IPS DF 6.9 (cell line): ENCODE results near the gene CBL.

Experiments
- DNase-seq: peaks from one replicate; pipeline ENCODE4 v3.0.0-alpha.2; 2013; ENCODE audit warnings: low read depth, low spot score
- H3K27ac ChIP-seq: one replicate; pipeline ENCODE4 v1.5.1; 2013; ENCODE audit warnings: low read length, control low read depth
- H3K27me3 ChIP-seq: 2 replicates; pipeline ENCODE4 v1.6.1; 2013; ENCODE audit warnings: mild to moderate bottlenecking, low read length; ENCODE audit not compliant: control insufficient read depth, insufficient read depth
- H3K36me3 ChIP-seq: 2 replicates; pipeline ENCODE4 v1.6.1; 2013; ENCODE audit warnings: low read length; ENCODE audit not compliant: control insufficient read depth, insufficient read depth
- H3K4me1 ChIP-seq: 2 replicates; pipeline ENCODE4 v1.6.1; 2013; ENCODE audit warnings: low read length; ENCODE audit not compliant: control insufficient read depth, insufficient read depth
- H3K4me3 ChIP-seq: 2 replicates; pipeline ENCODE4 v1.5.1; 2013; ENCODE audit warnings: mild to moderate bottlenecking, low read length
- H3K9me3 ChIP-seq: 2 replicates; pipeline ENCODE4 v1.6.1; 2013; ENCODE audit warnings: low read length, inconsistent platforms; ENCODE audit not compliant: control insufficient read depth, insufficient read depth
- WGBS: extraction: QIAGEN DNeasy Blood & Tissue Kit; methylation state at CpG from one replicate; pipeline ENCODE4 v1.1.7; 2013; ENCODE audit warnings: mixed read lengths, missing lambda C conversion rate; ENCODE audit not compliant: insufficient read length, insufficient coverage; 5-methylcytosine and 5-hydroxymethylcytosine counted together

The CBL gene

DNA sequence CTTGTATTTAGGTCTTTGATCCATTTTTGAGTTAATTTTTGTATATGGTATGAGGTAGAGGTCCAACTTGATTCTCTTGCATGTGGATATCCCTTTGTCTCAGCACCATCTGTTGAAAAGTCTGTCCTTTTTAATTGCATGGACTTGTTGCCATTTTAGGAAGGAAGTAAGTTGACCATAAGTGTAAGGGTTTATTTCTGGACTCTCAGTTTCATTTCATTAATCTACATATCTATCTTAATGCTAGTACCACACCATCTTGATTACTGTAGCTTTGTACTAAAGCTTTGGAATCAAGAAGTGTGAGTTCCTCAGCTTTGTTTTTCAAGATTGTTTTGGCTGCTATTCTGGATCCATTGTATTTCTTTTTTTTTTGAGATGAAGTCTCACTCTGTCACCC, 31.4 kb downstream of the CBL start:
- Histone ChIP-seq H3K9me3 (no peaks in the 10 kb centered on the region), H3K4me3 (no peak overlapping the region), H3K4me1 (no peaks in the 10 kb centered on the region), H3K27ac (no peak overlapping the region), H3K36me3 (no peaks in the 10 kb centered on the region), H3K27me3 (no peaks in the 10 kb centered on the region)
- no peak for DNase-seq

DNA sequence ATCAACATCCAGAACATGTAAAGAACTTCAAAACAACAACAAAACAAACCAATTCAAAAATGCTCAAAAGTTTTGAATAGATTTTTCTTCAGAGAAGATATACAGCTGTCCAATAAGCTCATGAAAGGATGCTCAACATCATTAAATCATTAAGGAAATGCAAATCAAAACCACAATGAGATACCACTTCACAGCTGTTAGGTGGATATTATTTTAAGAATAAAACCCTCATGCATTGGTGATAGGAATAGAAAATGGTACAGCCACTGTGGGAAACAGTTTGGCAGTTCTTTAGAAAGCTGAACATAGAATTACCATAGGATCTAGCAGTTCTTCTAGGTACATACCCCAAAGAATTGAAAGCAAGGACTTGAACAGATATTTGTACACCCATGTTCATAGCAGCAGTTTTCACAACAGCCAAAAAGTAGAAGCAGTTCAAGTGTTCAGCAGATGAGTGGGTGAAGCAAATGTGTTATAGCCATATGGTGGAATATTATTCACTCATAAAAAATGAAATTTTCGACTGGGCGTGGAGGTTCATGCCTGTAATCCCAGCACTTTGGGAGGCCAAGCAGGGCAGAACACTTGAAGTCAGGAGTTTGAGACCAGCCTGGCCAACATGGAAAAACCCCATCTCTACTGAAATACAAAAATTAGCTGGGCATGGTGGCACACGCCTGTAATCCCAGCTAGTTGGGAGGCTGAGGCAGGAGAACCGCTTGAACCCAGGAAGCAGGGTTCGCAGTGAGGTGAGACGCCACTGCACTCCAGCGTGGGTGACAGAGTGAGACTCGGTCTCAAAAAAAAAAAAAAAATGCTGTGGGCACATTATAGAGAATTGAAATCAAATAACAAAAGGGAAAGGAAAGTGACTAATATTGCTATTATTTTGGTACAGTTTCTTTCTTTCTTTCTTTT, 42.9 kb downstream of the CBL start:
- no CpG with 5 or more reads among the region's 8 CpGs for WGBS
- H3K27ac ChIP-seq, result no peak overlapping the region

DNA sequence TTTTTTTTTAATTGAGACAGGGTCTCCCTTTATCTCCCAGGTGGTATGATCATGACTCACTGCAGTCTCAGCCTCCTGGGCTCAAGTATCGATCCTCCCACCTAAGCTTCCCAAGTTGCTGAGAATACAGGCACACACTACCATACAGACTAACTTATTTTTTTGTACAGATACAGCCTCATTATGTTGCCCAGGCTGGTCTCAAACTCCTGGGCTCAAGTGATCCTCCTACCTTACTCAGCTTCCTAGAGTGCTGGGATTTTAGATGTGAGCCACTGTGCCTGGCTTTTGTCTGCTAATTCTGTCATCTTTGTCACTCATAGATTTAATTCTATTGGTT, 43.5 kb downstream of the CBL start:
- H3K27ac ChIP-seq, result no peak overlapping the region
- H3K4me1 ChIP-seq, result no peaks in the 10 kb centered on the region
- WGBS, result no CpG with 5 or more reads among the region's 1 CpG
- no peaks in the 10 kb centered on the region for H3K27me3 ChIP-seq
- no peak for DNase-seq
- no peaks in the 10 kb centered on the region for H3K9me3 ChIP-seq
- no peaks in the 10 kb centered on the region for H3K36me3 ChIP-seq
- no peak overlapping the region for H3K4me3 ChIP-seq

More for the DNA sequence above, 42.9 kb downstream of the CBL start:
- H3K27me3 ChIP-seq, result no peaks in the 10 kb centered on the region
- DNase-seq, result no peak
- H3K36me3 ChIP-seq, result no peaks in the 10 kb centered on the region
- no peaks in the 10 kb centered on the region for H3K9me3 ChIP-seq
- no peaks in the 10 kb centered on the region for H3K4me1 ChIP-seq
- no peak overlapping the region for H3K4me3 ChIP-seq

DNA sequence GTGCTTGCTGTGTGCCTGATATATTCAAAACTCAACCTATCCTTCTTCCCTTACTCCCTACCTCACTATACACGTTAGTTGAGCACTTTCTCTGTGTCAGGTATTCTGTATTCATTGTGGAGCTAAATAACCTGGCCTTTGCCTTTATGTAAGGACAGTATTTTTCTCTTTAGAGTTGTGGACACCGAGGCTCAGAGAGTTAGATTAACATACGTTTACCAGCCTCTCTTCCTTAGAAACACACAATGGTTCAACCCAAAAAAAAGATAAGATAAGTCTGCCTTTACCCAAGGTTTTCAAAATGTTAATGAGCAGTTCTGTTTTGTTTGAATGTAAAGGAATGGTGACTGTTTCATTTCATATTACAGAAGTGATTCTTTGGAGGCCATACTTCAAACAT, 45.0 kb downstream of the CBL start:
- Histone ChIP-seq H3K36me3 (no peaks in the 10 kb centered on the region), H3K27me3 (no peaks in the 10 kb centered on the region), H3K9me3 (no peaks in the 10 kb centered on the region), H3K4me1 (no peaks in the 10 kb centered on the region), H3K27ac (no peak overlapping the region), H3K4me3 (no peak overlapping the region)
- no peak for DNase-seq
- no CpG with 5 or more reads among the region's 3 CpGs for WGBS

DNA sequence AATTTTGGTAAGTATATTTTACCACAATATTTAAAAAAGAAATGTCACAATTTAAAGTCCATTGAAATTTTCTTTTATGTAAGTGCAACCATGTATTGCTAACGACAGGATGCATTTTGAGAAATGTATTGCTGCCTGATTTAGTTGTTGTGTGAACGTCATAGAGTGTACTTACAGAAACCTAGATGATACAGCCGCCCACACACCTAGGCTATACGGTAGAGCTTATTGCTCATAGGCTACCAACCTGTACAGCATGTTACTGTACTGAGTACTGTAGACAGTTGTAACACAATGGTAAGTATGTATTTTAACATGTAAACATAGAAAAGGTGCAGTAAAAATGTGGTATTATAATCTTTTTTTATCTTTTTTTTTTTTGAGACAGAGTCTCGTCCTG, 48.1 kb downstream of the CBL start:
- Histone ChIP-seq H3K4me3 (no peak overlapping the region), H3K4me1 (no peaks in the 10 kb centered on the region), H3K27ac (no peak overlapping the region), H3K27me3 (no peaks in the 10 kb centered on the region), H3K9me3 (no peaks in the 10 kb centered on the region), H3K36me3 (no peaks in the 10 kb centered on the region)
- WGBS, result no CpG with 5 or more reads among the region's 5 CpGs
- no peak for DNase-seq

DNA sequence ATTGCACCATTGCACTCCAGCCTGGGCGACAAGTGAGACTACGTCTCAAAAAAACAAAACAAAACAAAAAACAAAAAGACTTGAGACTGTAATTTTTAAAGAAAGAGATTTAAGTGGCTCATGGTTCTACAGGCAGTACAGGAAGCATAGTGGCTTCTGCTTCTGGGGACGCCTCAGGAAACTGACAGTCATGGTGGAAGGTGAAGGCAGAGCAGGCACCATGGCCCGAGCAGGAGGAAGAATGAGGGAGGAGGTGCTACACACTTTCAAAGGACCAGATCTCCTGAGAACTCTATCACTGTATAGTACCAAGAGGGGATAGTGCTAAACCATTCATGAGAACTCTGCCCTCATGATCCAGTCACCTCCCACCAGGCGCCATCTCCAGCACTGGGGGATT, 52.0 kb downstream of the CBL start:
- no peak for DNase-seq
- H3K36me3 ChIP-seq, result no peaks in the 10 kb centered on the region; the same call in 1 of the 2 replicates
- no CpG with 5 or more reads among the region's 5 CpGs for WGBS

DNA sequence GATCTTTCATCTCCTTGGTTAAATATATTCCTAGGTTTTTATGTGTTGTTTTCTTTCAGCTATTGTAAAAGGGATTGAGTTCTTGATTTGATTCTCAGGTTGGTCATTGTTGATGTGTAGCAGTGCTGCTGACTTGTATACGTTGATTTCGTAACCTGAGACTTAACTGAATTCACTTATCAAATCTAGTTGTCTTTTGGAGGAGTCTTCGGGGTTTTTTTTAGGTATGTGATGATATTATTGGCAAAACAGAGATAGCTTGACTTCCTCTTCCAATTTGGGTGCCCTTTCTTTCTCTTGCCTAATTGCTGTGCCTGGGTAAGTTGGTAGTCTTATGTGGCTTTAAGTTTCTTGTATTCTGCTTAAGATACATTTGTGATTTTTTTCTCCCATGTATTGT, 52.8 kb downstream of the CBL start:
- H3K27me3 ChIP-seq, result no peaks in the 10 kb centered on the region
- no peak overlapping the region for H3K27ac ChIP-seq
- no peak for DNase-seq
- no peaks in the 10 kb centered on the region; the same call in 1 of the 2 replicates for H3K36me3 ChIP-seq
- no peaks in the 10 kb centered on the region for H3K4me1 ChIP-seq
- no peaks in the 10 kb centered on the region for H3K9me3 ChIP-seq
- H3K4me3 ChIP-seq, result no peak overlapping the region
- WGBS, result no CpG with 5 or more reads among the region's 3 CpGs

More for the DNA sequence above, 52.0 kb downstream of the CBL start:
- H3K27me3 ChIP-seq, result no peaks in the 10 kb centered on the region
- H3K4me1 ChIP-seq, result no peaks in the 10 kb centered on the region
- H3K4me3 ChIP-seq, result no peak overlapping the region
- H3K27ac ChIP-seq, result no peak overlapping the region
- no peaks in the 10 kb centered on the region for H3K9me3 ChIP-seq

DNA sequence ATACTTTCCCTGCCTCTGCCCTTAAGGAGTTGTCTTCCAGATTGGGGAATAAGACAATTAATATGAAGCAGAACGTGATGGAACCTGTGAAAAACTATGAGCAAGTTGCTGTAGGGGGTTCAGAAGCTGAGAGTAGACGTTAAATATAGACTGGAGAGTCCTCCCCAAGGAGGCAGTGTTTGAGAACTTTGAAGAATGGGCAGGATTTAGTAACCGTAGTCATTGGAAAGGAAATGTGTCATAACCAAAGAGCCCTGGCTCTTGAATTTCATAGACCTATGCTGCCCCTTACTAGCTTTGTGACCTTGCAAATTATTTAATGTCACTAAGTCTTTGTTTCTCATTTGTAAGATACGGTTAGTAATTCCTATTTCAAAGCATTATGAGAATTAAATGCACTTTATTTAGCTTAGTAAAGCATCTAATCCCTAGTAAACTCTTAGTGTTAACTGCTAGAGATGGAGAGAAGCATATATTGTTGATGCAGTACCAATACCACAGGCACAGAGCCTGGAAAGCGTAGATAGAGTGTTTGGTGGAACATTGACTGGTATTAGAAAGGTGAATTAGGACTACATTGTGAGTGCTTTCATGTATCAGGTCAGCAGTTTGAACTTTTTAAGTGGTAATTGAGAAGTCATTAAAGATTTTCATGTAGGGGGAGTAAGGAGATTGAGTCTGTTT, 56.7 kb downstream of the CBL start:
- DNase-seq, result no peak
- H3K36me3 ChIP-seq, result no peaks in the 10 kb centered on the region; the same call in 1 of the 2 replicates
- H3K9me3 ChIP-seq, result no peaks in the 10 kb centered on the region
- no CpG with 5 or more reads among the region's 5 CpGs for WGBS
- no peaks in the 10 kb centered on the region for H3K4me1 ChIP-seq
- no peaks in the 10 kb centered on the region for H3K27me3 ChIP-seq
- no peak overlapping the region for H3K27ac ChIP-seq
- H3K4me3 ChIP-seq, result no peak overlapping the region

DNA sequence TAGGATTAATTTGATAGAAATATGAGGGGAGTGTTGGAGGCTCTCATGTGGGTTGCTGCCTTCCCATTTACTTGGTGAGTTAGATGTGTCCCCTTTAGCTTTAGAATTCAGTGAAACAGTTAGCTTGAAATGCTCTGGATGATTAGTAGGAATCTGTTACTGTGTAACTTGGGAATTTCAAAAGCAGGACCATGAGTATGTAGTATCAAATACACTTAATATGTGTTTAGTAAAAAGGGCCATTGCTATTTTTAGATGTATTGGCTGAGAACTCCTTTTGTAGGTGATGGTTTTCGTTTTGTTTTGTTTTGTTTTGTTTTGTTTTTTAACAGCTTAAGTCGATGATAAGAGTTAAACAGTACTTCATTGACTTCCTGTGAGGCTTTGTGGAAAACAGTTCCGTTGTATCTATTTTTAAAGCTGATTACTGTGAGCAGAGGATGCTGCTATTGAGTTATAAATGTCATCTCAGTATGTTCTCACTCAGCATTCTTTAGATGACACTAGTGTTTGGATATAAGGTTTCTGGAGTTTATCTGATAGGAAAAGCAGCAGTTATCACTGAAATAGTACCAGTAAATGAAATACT, 57.3 kb downstream of the CBL start:
- no peaks in the 10 kb centered on the region for H3K27me3 ChIP-seq
- no peak for DNase-seq
- H3K4me1 ChIP-seq, result no peaks in the 10 kb centered on the region
- no peak overlapping the region for H3K4me3 ChIP-seq
- WGBS, result 100% methylated on average over 1 of the region's 3 CpGs
- H3K36me3 ChIP-seq, result no peaks in the 10 kb centered on the region; the same call in 1 of the 2 replicates
- H3K27ac ChIP-seq, result no peak overlapping the region
- no peaks in the 10 kb centered on the region for H3K9me3 ChIP-seq

DNA sequence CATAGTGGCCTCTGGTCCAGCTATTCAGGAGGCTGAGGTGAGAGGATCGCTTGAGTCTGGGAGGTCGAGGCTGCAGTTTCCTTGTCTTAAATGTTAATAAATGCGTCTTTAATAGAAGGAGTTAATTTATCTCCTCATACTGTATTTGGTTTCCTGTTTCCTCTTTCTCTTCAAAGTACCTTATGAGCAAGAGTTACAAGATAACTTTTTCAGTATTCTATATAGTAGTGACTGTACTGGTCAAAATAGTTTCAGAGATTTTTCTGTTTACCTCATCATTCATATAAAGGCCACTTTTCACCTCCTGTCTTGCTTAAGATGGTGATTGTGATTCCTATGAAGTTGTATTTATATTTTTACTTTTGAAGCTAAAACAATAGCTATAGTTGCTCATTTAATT, 59.9 kb downstream of the CBL start:
- H3K36me3 ChIP-seq, result no peaks in the 10 kb centered on the region; the same call in 1 of the 2 replicates
- no peaks in the 10 kb centered on the region for H3K9me3 ChIP-seq
- no peak for DNase-seq
- no CpG with 5 or more reads among the region's 3 CpGs for WGBS
- no peak overlapping the region for H3K27ac ChIP-seq
- no peak overlapping the region for H3K4me3 ChIP-seq
- H3K27me3 ChIP-seq, result no peaks in the 10 kb centered on the region
- H3K4me1 ChIP-seq, result no peaks in the 10 kb centered on the region
